Measurements from ENCODE around the gene GLRX2. TPM values are rescaled to one million over a fixed set of nuclear protein-coding genes. Genes with fewer than 3 reads are reported as not detected.

GLRX2 gene
- total RNA-seq, 2 donors from 2014 or later = 6.5 to 13.6 TPM

GRCh38 chr1:193102662-193103061, 2.6 kb downstream of the GLRX2 start:
- WGBS = 89% methylated on average over 5 of the region's 5 CpGs
- Histone ChIP-seq H3K27me3 (replicated peaks; ENCODE audit: insufficient read depth) (no peaks in the 10 kb centered on the region), H3K27ac (no peak overlapping the region), H3K36me3 (no peaks in the 10 kb centered on the region), H3K4me3 (no peak overlapping the region), H3K4me1 (replicated peaks) (no peaks in the 10 kb centered on the region), H3K9me3 (no peaks in the 10 kb centered on the region)
- TF ChIP-seq CTCF (IDR thresholded peaks at IDR 0.05) (no peak), POLR2AphosphoS5 (IDR thresholded peaks at IDR 0.05) (no peak)
- intact Hi-C loops (cut with DNase I) = loop anchor here (5.0 to 10.0 kb wide), 2 partner anchors 40 to 628 kb away; no protein-coding TSS in a partner anchor
- no peak for DNase-seq (ENCODE audit: low spot score)

- H3K27ac ChIP-seq = no peak overlapping the region
- 94% methylated on average over 11 of the region's 11 CpGs for WGBS
- intact Hi-C loops (cut with DNase I) = no loop called here
- no peaks in the 10 kb centered on the region for H3K9me3 ChIP-seq
- H3K36me3 ChIP-seq = no peaks in the 10 kb centered on the region
- no peaks in the 10 kb centered on the region for H3K27me3 ChIP-seq (replicated peaks; ENCODE audit: insufficient read depth)
- TF ChIP-seq POLR2AphosphoS5 (IDR thresholded peaks at IDR 0.05) (no peak), CTCF (IDR thresholded peaks at IDR 0.05) (no peak), POLR2A (IDR thresholded peaks at IDR 0.05) (no peak)
- no peak for DNase-seq (ENCODE audit: low spot score)
- no peak overlapping the region for H3K4me3 ChIP-seq
- H3K4me1 ChIP-seq (replicated peaks) = no peaks in the 10 kb centered on the region
Measured at GRCh38 chr1:193094112-193094511, 11.1 kb downstream of the GLRX2 start.

- no peak overlapping the region for H3K27ac ChIP-seq
- intact Hi-C loops (cut with DNase I) = no loop called here
- no peak for TF ChIP-seq CTCF (IDR thresholded peaks at IDR 0.05)
- no peaks in the 10 kb centered on the region for H3K4me1 ChIP-seq (replicated peaks)
- no peaks in the 10 kb centered on the region for H3K27me3 ChIP-seq (replicated peaks; ENCODE audit: insufficient read depth)
- WGBS = 35% methylated on average over 1 of the region's 1 CpG
- DNase-seq (ENCODE audit: low spot score) = no peak
- no peaks in the 10 kb centered on the region for H3K9me3 ChIP-seq
- H3K36me3 ChIP-seq = no peaks in the 10 kb centered on the region
- H3K4me3 ChIP-seq = no peak overlapping the region
Measured at GRCh38 chr1:193090865-193091264, 14.3 kb downstream of the GLRX2 start.

- Histone ChIP-seq H3K4me1 (replicated peaks) (no peaks in the 10 kb centered on the region), H3K27ac (no peak overlapping the region), H3K4me3 (no peak overlapping the region), H3K36me3 (no peaks in the 10 kb centered on the region), H3K9me3 (no peaks in the 10 kb centered on the region), H3K27me3 (replicated peaks; ENCODE audit: insufficient read depth) (no peaks in the 10 kb centered on the region)
- TF ChIP-seq POLR2A (IDR thresholded peaks at IDR 0.05) (no peak), CTCF (IDR thresholded peaks at IDR 0.05) (no peak), POLR2AphosphoS5 (IDR thresholded peaks at IDR 0.05) (no peak)
- no peak for DNase-seq (ENCODE audit: low spot score)
- intact Hi-C loops (cut with DNase I) = no loop called here
- WGBS = 49% methylated on average over 3 of the region's 3 CpGs
Measured at GRCh38 chr1:193087893-193088292, 17.3 kb downstream of the GLRX2 start.

- Histone ChIP-seq H3K4me1 (replicated peaks) (no peaks in the 10 kb centered on the region), H3K27ac (no peak overlapping the region), H3K36me3 (peaks cover 0 to 3% of the 10 kb centered on the region in 2 donors), H3K27me3 (replicated peaks; ENCODE audit: insufficient read depth) (no peaks in the 10 kb centered on the region), H3K9me3 (no peaks in the 10 kb centered on the region), H3K4me3 (no peak overlapping the region)
- no peak for DNase-seq (ENCODE audit: low spot score)
- 90% methylated on average over 3 of the region's 3 CpGs for whole genome bisulfite sequencing
- intact Hi-C loops (cut with DNase I) = no loop called here
- no peak for TF ChIP-seq POLR2AphosphoS5 (IDR thresholded peaks at IDR 0.05)
- TF ChIP-seq POLR2A (IDR thresholded peaks at IDR 0.05) = no peak
- TF ChIP-seq CTCF (IDR thresholded peaks at IDR 0.05) = no peak
Measured at GRCh38 chr1:193086342-193086741, 18.9 kb downstream of the GLRX2 start.

All from prostate gland (tissue), 2 donors.